AG08396 (cell line): ENCODE measurements around the gene RBMY1B.
"Not testable (repeated sequence)": the region's sequence is repeated elsewhere in the genome, so short reads cannot be mapped to it uniquely, and the experiment has no call there.

ENCODE experiments used
- DNase-seq: peaks from one replicate; pipeline ENCODE4 v3.0.0; 2012; ENCODE audit warnings: low spot score, mixed read lengths

RBMY1B gene

DNA sequence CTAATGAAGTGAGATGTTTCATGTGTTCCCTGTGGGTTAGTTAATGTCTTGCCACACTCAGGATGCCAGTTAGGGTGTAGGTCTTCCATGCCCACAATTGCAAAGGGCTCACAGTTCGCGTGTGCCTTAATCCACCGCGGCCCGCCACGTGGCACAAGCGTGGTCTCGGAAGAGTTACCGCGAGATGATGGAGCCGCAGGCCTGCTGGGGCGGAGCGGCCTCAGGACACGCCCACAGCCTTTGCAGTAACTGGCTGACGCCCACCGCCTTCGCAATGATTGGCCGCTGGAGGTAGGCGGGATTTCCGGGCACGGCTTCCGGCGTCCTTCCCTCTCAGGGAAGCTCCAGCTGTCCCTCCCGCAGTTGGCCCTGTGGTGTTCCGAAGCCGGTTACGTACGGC, at the start of gene RBMY1B:
Gene RBMY1B, plus strand, starts transcription at position 301 of the 400 bp plus-strand sequence. CDS start 2,013 bp downstream, outside the sequence.
- DNase-seq: not testable (repeated sequence)

DNA sequence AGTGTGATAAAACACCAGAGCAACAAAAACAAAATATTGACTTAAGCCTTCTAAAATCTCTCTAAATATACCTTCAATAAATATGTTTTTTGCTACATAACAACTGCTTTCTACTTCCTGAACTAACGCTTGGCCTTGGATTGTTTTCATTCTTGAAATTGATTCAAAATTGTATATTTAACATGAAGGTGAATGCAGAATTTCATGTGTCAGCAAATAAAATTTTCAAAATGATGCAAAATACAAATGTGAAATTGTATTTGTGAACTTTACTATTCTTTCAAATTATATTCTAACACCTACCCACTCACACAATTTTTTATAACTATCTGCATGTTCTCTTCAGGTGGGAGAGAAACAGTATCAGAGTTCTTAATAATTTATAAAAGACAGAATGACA, 48.2 kb upstream of the RBMY1B start:
- not testable (repeated sequence) for DNase-seq

DNA sequence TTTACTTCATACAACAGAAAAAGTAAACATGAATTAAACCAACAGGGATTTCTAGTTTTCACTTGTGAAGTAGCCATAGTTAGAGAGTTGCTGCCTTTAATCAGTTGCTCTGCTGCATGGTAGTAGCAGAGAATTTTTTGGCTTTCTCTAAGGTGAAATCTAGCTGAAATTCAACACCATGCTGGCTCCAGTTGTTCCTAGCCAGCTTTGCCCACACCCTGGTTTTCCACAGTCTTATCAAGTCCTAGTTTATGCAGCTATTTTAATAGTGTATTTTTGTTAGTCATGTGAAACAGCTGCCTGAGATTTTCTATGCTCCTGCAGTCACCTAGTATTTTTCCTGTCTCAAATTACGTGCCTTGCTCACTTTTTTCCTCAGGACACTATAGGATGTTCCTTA, 28.2 kb upstream of the RBMY1B start:
- DNase-seq: no peak

DNA sequence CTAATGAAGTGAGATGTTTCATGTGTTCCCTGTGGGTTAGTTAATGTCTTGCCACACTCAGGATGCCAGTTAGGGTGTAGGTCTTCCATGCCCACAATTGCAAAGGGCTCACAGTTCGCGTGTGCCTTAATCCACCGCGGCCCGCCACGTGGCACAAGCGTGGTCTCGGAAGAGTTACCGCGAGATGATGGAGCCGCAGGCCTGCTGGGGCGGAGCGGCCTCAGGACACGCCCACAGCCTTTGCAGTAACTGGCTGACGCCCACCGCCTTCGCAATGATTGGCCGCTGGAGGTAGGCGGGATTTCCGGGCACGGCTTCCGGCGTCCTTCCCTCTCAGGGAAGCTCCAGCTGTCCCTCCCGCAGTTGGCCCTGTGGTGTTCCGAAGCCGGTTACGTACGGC, 23.4 kb downstream of the RBMY1B start, which contains the start of gene RBMY1A1:
Gene RBMY1A1, plus strand, starts transcription at position 301 of the 400 bp plus-strand sequence. CDS start 2,013 bp downstream, outside the sequence.
- not testable (repeated sequence) for DNase-seq

DNA sequence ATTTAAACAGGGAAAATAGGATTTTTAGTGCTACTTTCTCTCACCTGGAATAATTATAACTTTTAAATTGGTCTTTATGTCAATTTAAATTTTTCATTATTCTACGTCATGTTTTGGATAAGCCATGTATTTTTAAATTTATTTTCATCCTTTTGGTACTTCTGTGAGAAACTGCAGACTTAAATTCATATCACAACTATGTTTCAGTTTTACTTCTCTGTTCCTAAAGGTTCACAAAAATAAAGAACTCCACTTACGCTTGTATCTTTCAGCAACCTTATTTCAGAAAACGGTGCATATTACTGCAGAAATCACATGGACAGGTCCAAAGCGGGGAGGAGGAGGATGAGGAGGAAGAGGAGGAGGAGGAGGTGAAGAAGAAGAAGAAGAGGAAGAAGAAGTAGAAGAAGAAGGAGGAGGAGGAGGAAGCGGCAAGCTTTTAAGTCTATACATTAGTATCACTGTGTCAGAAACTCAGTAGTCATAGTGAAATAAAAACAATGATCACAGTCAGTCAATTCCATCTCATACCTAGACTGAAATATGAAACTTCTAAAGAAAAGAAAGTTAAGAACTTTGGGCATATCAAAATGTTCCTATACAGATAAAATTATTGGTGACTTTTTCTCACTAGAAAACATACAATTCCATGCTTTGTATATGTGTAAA, 48.3 kb downstream of the RBMY1B start:
- DNase-seq: not testable (repeated sequence)
